ENCODE measurements around the gene KIAA1217.

Gene KIAA1217

DNA sequence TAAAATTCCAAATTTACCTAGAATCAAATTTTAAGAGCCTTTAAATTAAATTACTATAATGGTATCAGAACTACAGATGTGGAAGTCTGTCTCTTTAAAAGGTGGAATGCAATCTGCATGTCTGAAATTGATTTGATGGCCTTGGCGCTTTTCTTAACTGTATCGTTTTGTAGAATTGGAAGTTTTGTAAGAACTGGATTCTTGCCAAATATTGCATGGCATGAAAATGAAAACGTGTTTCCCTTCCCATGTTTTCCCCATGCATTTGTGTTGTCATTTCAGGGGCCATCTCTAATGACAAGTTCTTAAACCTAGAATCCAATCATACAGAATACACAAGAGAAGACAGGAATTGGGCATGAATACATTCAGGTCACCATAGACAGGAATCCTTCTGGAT, 162.5 kb downstream of the KIAA1217 start:
- H3K4me2 ChIP-seq (ENCODE audit: low read length) = no peak overlapping the region
- H3K9me3 ChIP-seq (ENCODE audit: control insufficient read depth, insufficient read depth, low read length) = peaks cover 7% of the 10 kb centered on the region; the same call in 1 of the 2 replicates
- no peaks in the 10 kb centered on the region for H3K9me2 ChIP-seq (replicated peaks; ENCODE audit: control insufficient read depth, low read length)
- no peaks in the 10 kb centered on the region for H4K20me1 ChIP-seq (ENCODE audit: control insufficient read depth, insufficient read depth, low read depth, low read length)
- H3K27me3 ChIP-seq (ENCODE audit: control insufficient read depth, low read length) = no peaks in the 10 kb centered on the region
- TF ChIP-seq EZH2phosphoT487 (IDR thresholded peaks at IDR 0.05; ENCODE audit: borderline replicate concordance, low read length) = no peak
- TF ChIP-seq, protein P1, sequence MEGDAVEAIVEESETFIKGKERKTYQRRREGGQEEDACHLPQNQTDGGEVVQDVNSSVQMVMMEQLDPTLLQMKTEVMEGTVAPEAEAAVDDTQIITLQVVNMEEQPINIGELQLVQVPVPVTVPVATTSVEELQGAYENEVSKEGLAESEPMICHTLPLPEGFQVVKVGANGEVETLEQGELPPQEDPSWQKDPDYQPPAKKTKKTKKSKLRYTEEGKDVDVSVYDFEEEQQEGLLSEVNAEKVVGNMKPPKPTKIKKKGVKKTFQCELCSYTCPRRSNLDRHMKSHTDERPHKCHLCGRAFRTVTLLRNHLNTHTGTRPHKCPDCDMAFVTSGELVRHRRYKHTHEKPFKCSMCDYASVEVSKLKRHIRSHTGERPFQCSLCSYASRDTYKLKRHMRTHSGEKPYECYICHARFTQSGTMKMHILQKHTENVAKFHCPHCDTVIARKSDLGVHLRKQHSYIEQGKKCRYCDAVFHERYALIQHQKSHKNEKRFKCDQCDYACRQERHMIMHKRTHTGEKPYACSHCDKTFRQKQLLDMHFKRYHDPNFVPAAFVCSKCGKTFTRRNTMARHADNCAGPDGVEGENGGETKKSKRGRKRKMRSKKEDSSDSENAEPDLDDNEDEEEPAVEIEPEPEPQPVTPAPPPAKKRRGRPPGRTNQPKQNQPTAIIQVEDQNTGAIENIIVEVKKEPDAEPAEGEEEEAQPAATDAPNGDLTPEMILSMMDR (IDR thresholded peaks at IDR 0.05; ENCODE audit: low read depth, low read length, poor library complexity, severe bottlenecking) = no peak
- no peaks in the 10 kb centered on the region for H3F3A ChIP-seq (ENCODE audit: control insufficient read depth, insufficient read depth)
- H3K4me1 ChIP-seq (ENCODE audit: control insufficient read depth, low read length) = peaks cover 32% of the 10 kb centered on the region
- no peak overlapping the region for H3K27ac ChIP-seq (ENCODE audit: low read depth, low read length)
- no peaks in the 10 kb centered on the region for H3K79me2 ChIP-seq (ENCODE audit: control insufficient read depth, low read length)
- no peak overlapping the region for H3K4me3 ChIP-seq (ENCODE audit: low read length)
- H3K36me3 ChIP-seq (ENCODE audit: control insufficient read depth, low read length) = no peaks in the 10 kb centered on the region

DNA sequence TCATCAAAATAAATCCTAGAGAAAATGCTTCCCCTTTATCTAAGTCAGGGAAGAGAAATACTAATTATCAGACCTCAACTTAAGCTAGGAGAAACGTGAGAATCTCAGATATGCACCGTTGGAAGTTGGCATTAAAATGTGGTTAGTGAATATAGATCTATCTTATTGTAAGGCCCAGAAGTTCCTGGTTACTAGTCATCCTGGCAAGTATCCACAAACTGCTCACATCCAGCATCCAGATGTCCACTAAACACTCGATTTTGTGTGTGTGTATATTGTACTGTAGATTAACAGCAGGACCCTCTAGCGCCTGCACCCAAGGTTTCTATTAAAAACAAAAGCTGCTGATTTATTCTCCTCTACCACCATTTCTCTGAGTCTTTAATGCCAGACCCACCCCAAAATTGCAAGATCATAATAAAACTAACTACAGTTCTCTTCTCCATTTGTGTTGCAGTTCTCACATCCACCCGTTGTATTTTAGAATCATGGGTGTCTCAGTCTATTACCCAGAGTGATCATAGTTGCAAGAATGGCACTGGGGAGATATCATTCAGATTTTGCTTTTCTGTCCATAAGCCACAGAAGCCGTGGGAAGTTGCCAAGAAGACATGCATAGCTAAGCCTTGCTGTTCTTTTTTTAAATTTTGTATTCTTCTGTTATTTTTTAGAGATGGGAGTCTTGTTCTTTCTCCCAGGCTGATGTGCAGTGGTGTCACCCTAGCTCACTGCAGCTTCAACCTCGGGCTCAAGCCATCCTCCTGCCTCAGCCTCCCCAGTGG, 165.4 kb downstream of the KIAA1217 start:
- no peaks in the 10 kb centered on the region for H3K27me3 ChIP-seq (ENCODE audit: control insufficient read depth, low read length)
- H3K9me3 ChIP-seq (ENCODE audit: control insufficient read depth, insufficient read depth, low read length) = peaks cover 7% of the 10 kb centered on the region; the same call in 1 of the 2 replicates
- no peaks in the 10 kb centered on the region for H3F3A ChIP-seq (ENCODE audit: control insufficient read depth, insufficient read depth)
- no peak for TF ChIP-seq EZH2phosphoT487 (IDR thresholded peaks at IDR 0.05; ENCODE audit: borderline replicate concordance, low read length)
- H3K36me3 ChIP-seq (ENCODE audit: control insufficient read depth, low read length) = no peaks in the 10 kb centered on the region
- H3K4me1 ChIP-seq (ENCODE audit: control insufficient read depth, low read length) = peaks cover 36% of the 10 kb centered on the region
- H3K79me2 ChIP-seq (ENCODE audit: control insufficient read depth, low read length) = no peaks in the 10 kb centered on the region
- no peak overlapping the region for H3K4me2 ChIP-seq (ENCODE audit: low read length)
- H3K4me3 ChIP-seq (ENCODE audit: low read length) = no peak overlapping the region
- H3K9me2 ChIP-seq (replicated peaks; ENCODE audit: control insufficient read depth, low read length) = no peaks in the 10 kb centered on the region
- H4K20me1 ChIP-seq (ENCODE audit: control insufficient read depth, insufficient read depth, low read depth, low read length) = no peaks in the 10 kb centered on the region
- H3K27ac ChIP-seq (ENCODE audit: low read depth, low read length) = no peak overlapping the region

DNA sequence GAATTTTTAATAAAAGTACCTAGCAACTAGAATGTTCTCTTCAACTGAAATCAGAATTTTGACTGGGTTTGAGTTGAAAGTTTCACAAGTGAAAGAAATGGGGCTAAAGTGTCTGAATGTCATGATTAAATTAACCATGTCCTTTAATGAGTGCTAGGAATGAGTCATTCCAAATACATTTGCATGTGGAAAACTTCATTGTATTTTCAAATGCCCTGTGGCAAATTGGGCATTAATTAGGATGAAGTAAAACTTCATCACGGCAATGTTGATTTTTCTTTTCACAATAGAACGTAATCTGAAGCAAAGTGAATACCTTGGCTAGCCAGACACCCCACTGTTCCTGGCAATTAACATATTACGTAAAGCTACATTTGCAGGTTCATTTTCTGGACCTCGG, 166.6 kb downstream of the KIAA1217 start:
- H3K4me2 ChIP-seq (ENCODE audit: low read length) = no peak overlapping the region
- H3K4me1 ChIP-seq (ENCODE audit: control insufficient read depth, low read length) = peaks cover 36% of the 10 kb centered on the region
- H4K20me1 ChIP-seq (ENCODE audit: control insufficient read depth, insufficient read depth, low read depth, low read length) = no peaks in the 10 kb centered on the region
- H3K4me3 ChIP-seq (ENCODE audit: low read length) = no peak overlapping the region
- H3K9me3 ChIP-seq (ENCODE audit: control insufficient read depth, insufficient read depth, low read length) = peaks cover 7% of the 10 kb centered on the region; the same call in 1 of the 2 replicates
- TF ChIP-seq, protein P1 (IDR thresholded peaks at IDR 0.05; ENCODE audit: low read depth, low read length, poor library complexity, severe bottlenecking) = no peak
- TF ChIP-seq EZH2phosphoT487 (IDR thresholded peaks at IDR 0.05; ENCODE audit: borderline replicate concordance, low read length) = no peak
- H3K27me3 ChIP-seq (ENCODE audit: control insufficient read depth, low read length) = no peaks in the 10 kb centered on the region
- no peak overlapping the region for H3K27ac ChIP-seq (ENCODE audit: low read depth, low read length)
- no peaks in the 10 kb centered on the region for H3F3A ChIP-seq (ENCODE audit: control insufficient read depth, insufficient read depth)
- no peaks in the 10 kb centered on the region for H3K9me2 ChIP-seq (replicated peaks; ENCODE audit: control insufficient read depth, low read length)
- H3K36me3 ChIP-seq (ENCODE audit: control insufficient read depth, low read length) = no peaks in the 10 kb centered on the region
- no peaks in the 10 kb centered on the region for H3K79me2 ChIP-seq (ENCODE audit: control insufficient read depth, low read length)

DNA sequence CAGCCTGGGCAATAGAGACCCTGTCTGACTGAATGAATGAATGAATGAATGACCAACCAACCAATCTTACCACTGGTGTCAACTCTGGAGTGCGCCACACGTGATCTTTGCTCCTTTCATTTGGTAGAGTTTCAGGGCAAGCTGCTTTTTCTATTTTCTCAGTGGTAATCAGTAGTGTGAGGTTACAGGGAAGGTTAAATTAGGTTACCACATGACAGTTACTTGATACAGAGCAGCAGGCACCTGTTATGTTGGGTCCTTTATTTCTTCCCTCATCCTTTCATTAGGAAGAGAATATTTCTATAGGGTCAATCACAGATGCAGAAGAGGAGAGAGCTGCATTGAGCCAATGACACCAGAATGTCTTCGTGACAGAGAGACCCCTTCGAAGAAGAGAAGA, 167.8 kb downstream of the KIAA1217 start:
- Histone ChIP-seq H3K79me2 (ENCODE audit: control insufficient read depth, low read length) (no peaks in the 10 kb centered on the region), H3K27ac (ENCODE audit: low read depth, low read length) (no peak overlapping the region), H3K4me1 (ENCODE audit: control insufficient read depth, low read length) (peaks cover 38% of the 10 kb centered on the region), H3F3A (ENCODE audit: control insufficient read depth, insufficient read depth) (peaks cover 3% of the 10 kb centered on the region; the same call in 1 of the 2 replicates), H3K4me3 (ENCODE audit: low read length) (no peak overlapping the region), H3K9me2 (replicated peaks; ENCODE audit: control insufficient read depth, low read length) (no peaks in the 10 kb centered on the region), H3K27me3 (ENCODE audit: control insufficient read depth, low read length) (no peaks in the 10 kb centered on the region), H3K36me3 (ENCODE audit: control insufficient read depth, low read length) (no peaks in the 10 kb centered on the region), H4K20me1 (ENCODE audit: control insufficient read depth, insufficient read depth, low read depth, low read length) (no peaks in the 10 kb centered on the region), H3K4me2 (ENCODE audit: low read length) (no peak overlapping the region), H3K9me3 (ENCODE audit: control insufficient read depth, insufficient read depth, low read length) (peaks cover 4% of the 10 kb centered on the region; the same call in 1 of the 2 replicates)
- TF ChIP-seq, protein P1 (IDR thresholded peaks at IDR 0.05; ENCODE audit: low read depth, low read length, poor library complexity, severe bottlenecking) = no peak
- TF ChIP-seq EZH2phosphoT487 (IDR thresholded peaks at IDR 0.05; ENCODE audit: borderline replicate concordance, low read length) = no peak
